HG03064 (cell line): ENCODE results near the gene TARBP2.

ENCODE experiments used
- ATAC-seq: cut with Tn5 transposase; IDR thresholded peaks from one replicate; pipeline ENCODE4 v1.9.1; 2021; ENCODE audit warnings: low read depth; ENCODE audit not compliant: unreplicated experiment

TARBP2 gene

GRCh38 chr12:53493610-53494391 is 7.3 kb upstream of the TARBP2 start:
- ATAC-seq, result no peak

GRCh38 chr12:53495903-53496751 is 5.0 kb upstream of the TARBP2 start:
- no peak for ATAC-seq

DNA sequence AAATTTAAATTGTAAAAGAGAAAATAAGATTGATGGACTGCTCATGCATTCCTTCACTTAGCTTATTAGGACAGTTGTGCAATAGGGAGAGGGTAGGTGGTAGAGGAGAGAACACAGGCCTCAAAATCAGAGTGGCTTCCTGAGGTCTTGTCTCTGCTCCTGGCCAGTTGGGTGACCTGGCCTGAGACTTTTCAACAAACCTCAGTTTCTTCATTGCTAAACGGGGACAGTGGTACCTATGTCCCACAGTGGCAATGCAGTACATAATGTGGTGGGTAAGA is 4.4 kb upstream of the TARBP2 start:
- no peak for ATAC-seq

DNA sequence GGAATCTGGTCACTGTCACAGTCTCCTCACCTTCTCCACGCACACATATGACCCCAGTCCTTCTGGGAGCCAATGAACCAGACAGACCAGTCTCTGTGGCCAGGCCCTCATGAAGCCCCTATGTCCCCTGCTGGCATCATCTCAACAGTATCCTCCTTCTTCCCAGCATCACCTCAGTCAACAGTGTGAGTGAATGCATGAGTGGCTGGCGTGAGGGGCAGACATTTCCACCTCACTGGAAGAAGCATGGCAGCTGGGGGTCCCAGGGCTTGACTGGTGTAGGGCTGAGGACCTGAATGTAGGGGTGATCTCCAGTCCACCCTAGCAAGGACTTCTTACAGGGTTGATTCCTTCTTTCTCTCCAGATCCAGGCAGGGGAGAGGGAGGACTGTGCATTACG is 3.6 kb upstream of the TARBP2 start:
- no peak for ATAC-seq

DNA sequence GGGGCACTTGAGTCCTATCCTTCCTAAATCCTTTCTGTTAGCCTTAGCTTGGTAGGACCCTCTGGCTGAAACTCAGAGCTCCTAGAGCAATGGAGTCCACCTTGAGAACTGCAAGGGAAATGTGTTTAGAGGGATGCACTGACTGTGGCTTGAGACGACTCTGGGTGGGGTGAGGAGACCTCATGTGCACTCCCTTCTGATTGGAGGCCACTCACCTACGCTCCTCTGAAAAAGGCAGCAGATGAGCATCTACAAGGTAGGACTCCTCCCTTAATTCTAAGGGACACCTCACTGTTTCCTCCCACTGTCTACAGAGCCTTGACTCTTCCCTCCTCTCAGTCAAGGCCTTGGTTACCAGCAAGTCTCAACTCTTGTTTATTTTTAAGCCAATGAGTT is 2.9 kb upstream of the TARBP2 start:
- ATAC-seq, result no peak

DNA sequence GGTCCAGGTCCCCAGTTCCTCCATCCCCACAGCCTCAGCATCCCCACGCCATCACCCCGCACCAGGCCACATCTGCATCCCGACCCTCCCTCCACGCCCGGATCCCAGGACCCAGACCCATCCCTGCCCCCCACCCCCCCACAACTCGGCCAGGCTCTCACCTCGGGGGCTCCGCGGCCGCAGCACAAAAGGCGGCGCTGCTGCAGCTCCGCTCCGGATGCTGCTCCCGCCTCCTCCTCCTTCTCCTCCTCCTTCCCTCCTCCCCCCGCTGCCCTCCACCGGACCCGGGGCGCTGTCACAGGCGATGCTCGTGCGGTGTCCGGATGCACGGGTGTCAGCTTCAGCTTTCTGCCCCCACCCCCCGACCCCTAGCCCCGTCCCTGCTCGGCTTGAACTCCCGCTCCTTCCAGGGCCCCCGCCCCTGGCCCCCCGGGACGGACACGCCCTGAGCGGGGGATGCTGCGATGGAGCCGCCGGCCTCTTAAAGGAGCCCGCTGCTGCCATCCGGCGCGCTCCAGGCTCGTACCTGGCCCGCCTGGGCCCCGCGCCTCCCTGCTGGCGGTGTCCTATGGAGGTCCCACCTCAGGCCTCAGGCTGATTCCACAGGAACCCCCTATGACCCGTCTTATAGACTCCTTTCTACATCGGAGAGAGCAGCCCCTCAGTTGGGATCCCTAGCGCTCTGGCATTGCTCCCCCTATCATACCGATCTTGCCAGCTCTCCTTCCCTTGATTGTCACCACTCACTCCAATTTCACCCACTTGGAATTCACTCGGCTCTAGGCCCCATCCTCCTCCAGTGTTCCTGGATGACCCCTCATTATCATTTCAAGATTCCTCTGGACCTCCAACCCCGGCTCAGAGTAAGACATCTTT is 1.6 kb upstream of the TARBP2 start, which contains the start of gene MAP3K12:
TSS of gene MAP3K12 (minus strand) at position 193 of the 876 bp plus-strand sequence. CDS start 12,067 bp downstream, outside the sequence.
- ATAC-seq, result no peak

GRCh38 chr12:53500142-53500775 is 824 bp upstream of the TARBP2 start:
- ATAC-seq, result no peak

GRCh38 chr12:53501615-53502181 is 615 bp downstream of the TARBP2 start:
- no peak for ATAC-seq

GRCh38 chr12:53502331-53502730 is 1.2 kb downstream of the TARBP2 start:
- no peak for ATAC-seq

DNA sequence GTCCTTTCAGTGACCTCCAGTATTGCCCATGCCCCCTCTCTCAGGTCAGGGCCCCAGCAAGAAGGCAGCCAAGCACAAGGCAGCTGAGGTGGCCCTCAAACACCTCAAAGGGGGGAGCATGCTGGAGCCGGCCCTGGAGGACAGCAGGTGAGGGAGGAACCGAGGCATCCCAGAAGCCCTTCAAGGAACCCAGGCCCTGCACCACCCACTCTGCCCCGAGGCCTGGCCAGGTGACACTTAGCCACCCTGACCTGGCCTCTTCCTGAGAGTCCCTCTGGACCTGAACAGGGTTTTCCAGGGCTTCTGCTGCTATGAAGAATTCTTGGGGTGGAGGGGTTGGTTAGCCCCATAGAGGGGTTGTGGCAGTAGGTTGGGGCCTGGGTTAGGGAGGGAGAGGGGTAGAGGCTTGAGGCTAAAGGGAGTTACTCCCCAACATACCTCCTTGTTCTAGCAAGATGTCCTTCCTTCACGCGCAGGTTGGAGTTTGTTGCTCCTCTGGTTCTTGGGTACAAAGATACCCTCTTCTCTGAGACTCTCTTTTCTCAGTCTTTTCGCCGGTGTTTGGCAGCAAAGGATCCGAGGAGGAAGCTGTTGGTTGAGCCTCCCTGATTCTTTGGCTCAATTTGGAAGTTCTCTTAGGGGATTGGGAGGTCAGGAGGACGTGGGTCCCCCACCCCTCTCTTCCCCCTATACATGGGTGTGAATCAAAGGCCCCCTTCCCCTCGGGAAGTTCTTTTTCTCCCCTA is 2.1 kb downstream of the TARBP2 start:
- no peak for ATAC-seq

DNA sequence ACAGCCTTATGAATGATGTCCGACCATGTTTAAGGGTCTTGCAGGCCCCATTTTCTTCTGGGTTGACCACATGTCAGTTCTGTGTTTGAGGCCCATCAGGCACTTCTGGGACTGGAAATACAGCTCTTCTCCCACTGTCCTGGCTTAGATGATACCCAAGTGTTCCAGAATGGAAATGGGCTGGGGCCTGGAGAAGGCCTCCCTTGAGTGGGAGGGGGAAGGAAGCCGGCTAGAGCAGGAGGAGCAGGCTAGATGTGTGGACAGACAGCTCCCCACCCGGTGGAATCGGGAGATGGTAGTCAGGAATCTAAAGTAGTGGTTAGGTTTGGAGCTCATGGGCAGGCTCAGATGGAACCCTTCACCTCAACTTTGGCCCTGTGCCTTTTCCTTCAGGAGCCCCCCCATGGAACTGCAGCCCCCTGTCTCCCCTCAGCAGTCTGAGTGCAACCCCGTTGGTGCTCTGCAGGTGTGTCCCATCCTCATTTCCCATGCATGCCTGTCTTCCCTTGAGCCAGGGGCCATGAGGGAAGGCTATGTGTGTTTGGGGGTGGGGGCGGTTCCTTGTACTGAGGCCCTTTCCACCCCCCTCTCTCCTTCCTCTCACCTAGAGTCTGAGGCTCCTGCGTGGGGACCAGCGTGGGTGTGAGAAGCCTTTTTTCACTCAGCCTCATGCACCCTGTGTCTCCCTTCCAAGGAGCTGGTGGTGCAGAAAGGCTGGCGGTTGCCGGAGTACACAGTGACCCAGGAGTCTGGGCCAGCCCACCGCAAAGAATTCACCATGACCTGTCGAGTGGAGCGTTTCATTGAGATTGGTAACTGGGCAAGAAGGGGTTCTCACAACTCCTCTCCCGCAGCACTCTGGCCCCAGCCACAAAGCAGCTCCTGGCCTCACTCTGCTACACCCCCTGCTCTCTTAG is 3.2 kb downstream of the TARBP2 start:
- ATAC-seq, result no peak

GRCh38 chr12:53505086-53505485 is 4.0 kb downstream of the TARBP2 start:
- no peak for ATAC-seq

DNA sequence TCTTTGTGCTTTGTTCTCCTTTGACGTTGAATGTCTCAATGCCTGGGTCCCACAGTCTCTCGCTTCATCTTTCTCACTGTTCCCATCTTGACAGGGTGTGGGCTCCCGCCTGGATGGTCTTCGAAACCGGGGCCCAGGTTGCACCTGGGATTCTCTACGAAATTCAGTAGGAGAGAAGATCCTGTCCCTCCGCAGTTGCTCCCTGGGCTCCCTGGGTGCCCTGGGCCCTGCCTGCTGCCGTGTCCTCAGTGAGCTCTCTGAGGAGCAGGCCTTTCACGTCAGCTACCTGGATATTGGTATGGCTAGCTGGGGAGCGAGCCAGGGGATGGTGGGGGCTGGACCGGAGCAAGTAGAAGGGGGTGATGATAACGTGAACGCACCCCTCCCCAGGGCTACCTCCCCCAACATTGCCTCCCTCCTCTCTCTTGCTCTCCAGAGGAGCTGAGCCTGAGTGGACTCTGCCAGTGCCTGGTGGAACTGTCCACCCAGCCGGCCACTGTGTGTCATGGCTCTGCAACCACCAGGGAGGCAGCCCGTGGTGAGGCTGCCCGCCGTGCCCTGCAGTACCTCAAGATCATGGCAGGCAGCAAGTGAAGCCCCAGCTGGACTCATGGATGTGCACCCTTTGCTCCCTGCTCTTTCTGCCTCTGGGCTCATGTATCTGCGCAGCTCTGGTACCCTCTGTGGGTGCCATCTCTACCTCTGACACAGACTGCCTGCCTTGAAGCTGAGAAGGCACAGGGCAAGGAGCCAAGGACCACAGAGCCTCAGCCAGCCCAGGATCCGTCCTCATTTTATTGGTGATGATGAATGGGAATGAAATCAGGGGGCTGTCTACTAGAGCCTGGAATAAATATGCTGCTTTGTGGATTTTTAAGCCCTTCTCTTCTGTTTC is 4.7 kb downstream of the TARBP2 start:
- no peak for ATAC-seq

- ATAC-seq, result no peak
Observed at GRCh38 chr12:53506450-53506785, 5.3 kb downstream of the TARBP2 start.

DNA sequence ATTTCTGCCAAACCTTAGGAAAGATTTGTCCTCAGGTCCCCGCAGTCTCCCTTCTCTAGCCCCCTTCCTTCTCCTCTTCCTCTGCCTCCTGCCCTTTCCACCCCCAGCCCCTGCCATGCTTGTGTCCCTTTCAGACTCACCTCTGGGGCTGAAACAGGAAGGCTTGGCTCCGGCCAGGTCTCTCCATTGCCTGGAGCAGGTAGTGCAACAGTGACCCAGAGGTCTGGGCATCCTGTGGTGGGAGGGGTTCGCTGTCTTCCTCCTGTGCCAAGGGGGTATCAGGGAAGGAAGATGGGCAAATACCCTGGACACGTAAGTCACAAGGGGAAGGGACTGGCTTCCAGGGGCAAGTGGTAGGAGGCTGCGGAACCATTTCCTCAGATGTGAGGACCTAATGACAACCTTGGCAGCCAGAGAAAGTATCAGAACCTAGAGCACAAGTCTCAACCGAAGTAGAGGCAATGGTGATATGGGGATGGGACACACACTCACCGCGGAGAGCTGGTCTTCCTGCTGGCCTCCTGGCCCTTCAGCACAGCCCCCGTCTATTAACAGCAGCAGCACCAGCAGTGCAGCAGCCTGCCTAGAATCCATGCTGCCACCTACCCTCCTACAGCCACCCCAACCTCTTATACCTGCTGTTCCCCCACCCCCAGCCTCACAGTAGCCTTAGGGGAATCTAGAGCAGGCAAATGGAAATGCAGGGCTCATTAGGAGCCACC is 6.0 kb downstream of the TARBP2 start, which contains the start of gene NPFF:
TSS of gene NPFF (minus strand) at position 604 of the 722 bp plus-strand sequence. CDS start at position 594, 10 bp downstream.
- no peak for ATAC-seq

- ATAC-seq, result no peak
Observed at GRCh38 chr12:53507603-53507885, 6.5 kb downstream of the TARBP2 start.

- ATAC-seq, result peak; percentile 72
Observed at GRCh38 chr12:53508534-53509170, 7.6 kb downstream of the TARBP2 start.
